Activated gamma-delta T cell treated with Interleukin-2 at 50 U/mL for 16 hours (primary cell): Measurements from ENCODE around the gene XYLB.

Experiments
- DNase-seq: peaks from one replicate; pipeline ENCODE4 v3.0.0-alpha.2; 2020

XYLB gene

DNA sequence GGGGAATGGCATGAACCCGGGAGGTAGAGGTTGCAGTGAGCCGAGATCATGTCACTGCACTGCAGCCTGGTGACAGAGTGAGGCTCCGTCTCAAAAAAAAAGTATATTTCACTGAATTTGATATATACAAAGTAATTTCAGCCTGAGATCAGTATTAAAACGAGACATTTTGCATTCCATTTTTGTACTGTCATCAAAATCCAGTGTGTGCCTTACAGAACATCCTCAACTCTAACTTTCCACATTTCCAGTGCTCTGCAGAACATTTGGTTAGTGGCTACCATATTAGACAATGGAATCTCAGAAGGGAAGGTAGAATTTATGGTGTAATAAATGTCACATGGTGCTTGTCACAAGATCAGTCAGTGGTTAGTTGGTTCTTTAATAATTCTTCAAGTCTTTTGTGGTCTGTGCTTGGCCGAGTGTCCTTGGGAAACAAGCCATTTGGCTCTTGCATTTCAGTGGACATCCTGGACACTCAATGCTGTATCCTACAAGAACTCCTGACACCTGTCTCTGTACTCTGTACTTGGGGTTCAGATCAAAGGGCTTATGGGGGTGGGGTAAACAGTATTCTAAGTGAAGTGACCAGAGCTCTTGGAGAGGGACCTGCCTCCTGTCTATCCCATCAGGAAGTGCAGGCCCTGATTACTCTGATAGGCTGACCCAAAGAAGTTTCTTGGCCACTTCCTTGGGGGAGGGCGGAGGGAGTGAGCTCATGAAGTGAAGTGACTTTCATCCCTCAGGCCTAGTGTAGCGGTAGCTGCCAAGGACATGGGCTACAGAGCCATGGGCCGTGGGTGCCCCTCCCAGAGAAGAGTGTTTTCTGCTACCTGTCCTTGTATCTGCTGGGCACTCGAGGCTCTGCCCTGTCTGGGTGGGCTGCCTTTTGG, 110.8 kb downstream of the XYLB start:
- no peak for DNase-seq

DNA sequence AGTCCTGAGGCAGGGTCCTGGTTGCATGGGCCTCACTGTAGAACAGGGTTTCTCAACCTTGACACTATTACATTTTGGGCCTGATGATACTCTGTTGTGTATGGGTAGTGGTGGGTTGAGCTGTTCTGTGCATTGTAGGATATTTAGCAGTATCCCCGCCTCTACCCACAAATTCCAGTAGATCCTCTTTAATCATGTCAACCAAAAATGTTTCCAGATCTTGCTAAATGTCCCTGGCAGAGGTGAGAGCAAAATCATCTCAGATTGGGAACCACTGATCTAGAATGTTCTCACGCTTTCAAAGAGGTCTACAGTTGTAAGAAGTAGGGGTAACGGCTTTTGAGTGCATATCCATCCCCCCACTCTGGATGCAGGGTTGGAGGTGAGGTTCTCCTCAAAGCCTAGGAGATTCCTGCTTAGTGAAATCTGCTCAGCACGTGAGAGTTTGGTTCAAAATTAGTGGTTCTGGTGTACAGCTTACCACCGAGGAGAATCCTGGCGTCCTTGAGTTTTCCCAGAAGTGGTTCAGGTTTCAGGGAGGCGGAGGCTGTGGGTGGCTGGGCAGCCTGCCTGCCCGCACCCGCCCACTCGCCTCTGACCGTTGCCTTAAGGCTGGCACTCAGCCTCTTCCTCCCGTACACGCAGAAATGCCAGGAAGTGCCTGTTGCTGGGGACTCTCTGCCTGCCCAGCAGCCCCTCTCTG, 112.4 kb downstream of the XYLB start:
- no peak for DNase-seq

DNA sequence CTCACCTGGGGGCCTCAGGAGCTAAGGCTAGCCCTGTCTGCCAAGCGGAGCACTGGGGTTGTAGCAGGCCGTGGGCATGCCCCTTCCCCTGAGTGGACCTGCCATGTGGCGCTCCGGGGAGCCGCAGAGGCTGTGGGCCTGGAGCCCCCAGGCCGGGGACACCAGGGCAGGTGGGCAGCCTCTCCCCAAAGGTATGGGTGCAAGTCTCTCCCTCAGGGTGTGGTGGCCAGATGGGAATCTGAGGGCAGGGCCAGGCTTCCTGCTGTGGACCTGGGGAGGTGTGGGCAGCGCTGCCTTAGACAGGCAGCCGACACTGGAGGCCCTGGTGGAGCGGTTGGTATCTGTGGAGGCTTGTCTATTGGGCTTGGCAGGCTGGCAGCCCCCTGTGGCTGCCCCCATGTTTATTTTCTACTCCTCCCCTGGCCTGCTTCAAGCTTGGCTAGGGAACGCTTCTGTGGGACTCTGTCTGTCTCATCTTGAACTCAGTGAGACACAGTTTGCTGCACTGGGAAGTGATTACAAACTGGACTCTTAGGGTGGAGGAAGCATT, 113.0 kb downstream of the XYLB start:
- no peak for DNase-seq

DNA sequence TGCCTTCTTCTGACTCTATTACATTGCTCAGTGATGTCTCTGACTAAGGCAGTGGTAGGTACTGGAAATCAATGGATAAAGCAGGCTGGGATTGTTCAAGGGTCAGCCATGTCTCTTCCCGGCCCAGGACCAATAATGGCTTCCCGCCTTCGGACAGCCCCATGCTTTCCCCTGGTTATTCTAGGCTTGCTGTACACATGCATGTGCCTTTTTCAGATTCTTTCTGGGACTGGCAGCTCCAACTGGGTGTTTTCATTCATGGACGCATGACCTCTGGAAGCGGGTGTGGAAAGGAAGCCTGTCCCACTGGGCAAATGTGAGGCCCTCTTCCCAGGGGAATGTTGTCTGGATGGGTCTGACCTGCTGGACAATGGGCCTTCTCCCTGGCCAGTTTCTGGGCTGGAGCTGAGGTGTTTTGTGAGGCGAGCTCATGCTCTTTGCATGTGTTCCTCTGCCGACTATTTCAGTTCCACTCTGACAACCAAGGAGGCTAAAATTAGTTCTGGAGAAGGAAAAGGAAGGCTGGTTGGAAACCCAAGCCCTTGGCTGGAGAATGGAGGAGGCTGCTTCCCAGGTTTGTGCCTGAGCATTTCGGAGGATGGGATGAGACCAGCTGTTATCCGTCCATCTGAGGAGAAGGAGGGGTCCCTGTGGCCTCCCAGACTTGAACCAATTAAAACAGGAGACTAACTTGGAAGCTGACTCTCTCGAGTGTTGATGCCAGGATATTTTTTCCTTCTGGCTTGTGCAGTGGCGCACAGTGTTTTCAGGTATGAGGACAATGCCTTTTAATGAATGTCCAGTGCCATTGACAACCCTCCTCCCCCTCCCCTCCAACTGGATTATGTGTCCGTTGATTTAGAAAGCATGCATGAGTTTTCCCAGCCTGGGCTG, 114.0 kb downstream of the XYLB start:
- no peak for DNase-seq
